Caco-2 (cell line): ENCODE results near the gene BCAT1. TPM values are rescaled to one million over a fixed set of nuclear protein-coding genes. Genes with fewer than 3 reads are reported as not detected.
"Not testable (repeated sequence)": the region's sequence is repeated elsewhere in the genome, so short reads cannot be mapped to it uniquely, and the experiment has no call there.

ENCODE experiments used
- BruUV-seq: library from RNA; stranded (reverse); fragments of 400-500 nt; replicated peaks from 2 replicates; lab custom pipeline; 2021; lab: Mats Ljungman, UMichigan
- CTCF ChIA-PET: fragments of 300-600 bp; sonication (Branson Sonifier 250); formaldehyde crosslinking; loops from one replicate; lab custom pipeline; 2022; ENCODE audit warnings: antibody characterized with exemption; lab: Charles Lee
- POLR2A ChIA-PET: fragments of 300-600 bp; sonication (Branson Sonifier 250); formaldehyde crosslinking; loops from one replicate; lab custom pipeline; 2022; ENCODE audit warnings: antibody characterized with exemption; lab: Charles Lee
- DNase-seq, 2 experiments: peaks; one replicate each; pipeline versions ENCODE4 v3.0.0 to v3.0.0-alpha.2; 2020 to 2022
- H3K27me3 ChIP-seq: replicated peaks from 2 replicates; pipeline ENCODE4 v1.6.0; 2011; ENCODE audit warnings: low read length; ENCODE audit not compliant: control insufficient read depth, insufficient read depth
- H3K36me3 ChIP-seq: 2 replicates; pipeline ENCODE4 v1.5.1; 2011; ENCODE audit warnings: low read length; ENCODE audit not compliant: control insufficient read depth, insufficient read depth
- H3K4me1 ChIP-seq: fragments of 250-450 bp; sonication (Bioruptor Pico); 2 replicates; pipeline ENCODE4 v1.5.1; 2020; ENCODE audit warnings: mild to moderate bottlenecking
- H3K4me3 ChIP-seq: 2 replicates; pipeline ENCODE4 v1.5.1; 2011; ENCODE audit warnings: low read depth, mild to moderate bottlenecking, control low read depth, low read length
- H3K9me3 ChIP-seq: fragments of 250-450 bp; sonication (Bioruptor Pico); 2 replicates; pipeline ENCODE4 v1.5.1; 2020; ENCODE audit warnings: mild to moderate bottlenecking, moderate library complexity
- H3K27ac Mint-ChIP-seq: one replicate; pipeline ENCODE4 v1.8.0; 2022; ENCODE audit warnings: mixed read lengths; ENCODE audit not compliant: unreplicated experiment
- H3K27me3 Mint-ChIP-seq: one replicate; pipeline ENCODE4 v1.8.0; 2022; ENCODE audit warnings: mixed read lengths; ENCODE audit not compliant: insufficient read depth, unreplicated experiment
- H3K36me3 Mint-ChIP-seq: one replicate; pipeline ENCODE4 v1.8.0; 2022; ENCODE audit warnings: mild to moderate bottlenecking, mixed read lengths; ENCODE audit not compliant: insufficient read depth, unreplicated experiment
- H3K4me1 Mint-ChIP-seq: one replicate; pipeline ENCODE4 v1.8.0; 2022; ENCODE audit warnings: low read depth, mixed read lengths; ENCODE audit not compliant: unreplicated experiment
- H3K4me3 Mint-ChIP-seq: one replicate; pipeline ENCODE4 v1.8.0; 2022; ENCODE audit warnings: mild to moderate bottlenecking, moderate library complexity, mixed read lengths; ENCODE audit not compliant: unreplicated experiment
- H3K9me3 Mint-ChIP-seq: one replicate; pipeline ENCODE4 v1.8.0; 2022; ENCODE audit warnings: mixed read lengths; ENCODE audit not compliant: unreplicated experiment
- CTCF ChIP-seq, 2 experiments: fragments of 200-600 bp in 1 of 2; IDR thresholded peaks; 1 replicate in 1 of 2; 2 replicates in 1 of 2; pipeline versions ENCODE4 v1.5.1 to v1.8.0; 2011 to 2022; ENCODE audit warnings: antibody characterized with exemption in 1 of 2, control low read depth in 1 of 2, inconsistent platforms in 1 of 2, low read depth in 1 of 2, low read length in 1 of 2, mild to moderate bottlenecking in 1 of 2, moderate library complexity in 1 of 2; ENCODE audit not compliant: insufficient read depth in 1 of 2, severe bottlenecking in 1 of 2, unreplicated experiment in 1 of 2
- intact Hi-C: fragments of 100-400 bp; cut with micrococcal nuclease; formaldehyde crosslinking; loops from one replicate; pipeline ENCODE4 v1.10.0; 2022; ENCODE audit not compliant: unreplicated experiment
- total RNA-seq: library from RNA; stranded (reverse); gene quantifications from 2 replicates; pipeline ENCODE4 v1.2.3, GENCODE V29; 2022

BCAT1 gene
- total RNA-seq, 1 experiment from 2014 or later, result 432 TPM

GRCh38 chr12:24944601-24944975 lies 4.3 kb downstream of the BCAT1 start:
- DNase-seq, result no peak
- TF ChIP-seq CTCF (IDR thresholded peaks at IDR 0.05; ENCODE audit: insufficient read depth in 1 of 2, low read depth in 1 of 2, low read length in 1 of 2, severe bottlenecking in 1 of 2, unreplicated experiment in 1 of 2), result no peak
- H3K36me3 Mint-ChIP-seq, result peaks cover 70% of the 10 kb centered on the region
- H3K4me1 ChIP-seq, result peaks cover 24% of the 10 kb centered on the region
- H3K27ac Mint-ChIP-seq, result peak overlapping the region; percentile 1
- H3K36me3 ChIP-seq, result no peaks in the 10 kb centered on the region
- no peaks in the 10 kb centered on the region for H3K27me3 Mint-ChIP-seq
- H3K4me3 Mint-ChIP-seq, result no peak overlapping the region
- intact Hi-C loops, result no loop called here
- CTCF ChIA-PET, result no interaction called here
- no peaks in the 10 kb centered on the region for H3K9me3 ChIP-seq
- POLR2A ChIA-PET, result no interaction called here
- no peaks in the 10 kb centered on the region for H3K27me3 ChIP-seq
- no peaks in the 10 kb centered on the region for H3K9me3 Mint-ChIP-seq
- H3K4me1 Mint-ChIP-seq, result peaks cover 33% of the 10 kb centered on the region
- no TSS peak for BruUV-seq
- H3K4me3 ChIP-seq, result no peak overlapping the region

- peaks cover 24% of the 10 kb centered on the region for H3K4me1 ChIP-seq
- H3K4me3 ChIP-seq, result no peak overlapping the region
- Mint-ChIP-seq H3K4me1 (peaks cover 28% of the 10 kb centered on the region), H3K27ac (peak overlapping the region; percentile 1), H3K9me3 (no peaks in the 10 kb centered on the region), H3K36me3 (peaks cover 67% of the 10 kb centered on the region), H3K27me3 (no peaks in the 10 kb centered on the region), H3K4me3 (no peak overlapping the region)
- intact Hi-C loops, result no loop called here
- no peak for TF ChIP-seq CTCF (IDR thresholded peaks at IDR 0.05; ENCODE audit: insufficient read depth in 1 of 2, low read depth in 1 of 2, low read length in 1 of 2, severe bottlenecking in 1 of 2, unreplicated experiment in 1 of 2)
- BruUV-seq, result no TSS peak
- ChIA-PET CTCF (no interaction called here), POLR2A (no interaction called here)
- H3K9me3 ChIP-seq, result no peaks in the 10 kb centered on the region
- H3K27me3 ChIP-seq, result no peaks in the 10 kb centered on the region
- DNase-seq, result no peak
- H3K36me3 ChIP-seq, result no peaks in the 10 kb centered on the region
Measured at GRCh38 chr12:24943947-24944600, 4.8 kb downstream of the BCAT1 start.

- Mint-ChIP-seq H3K27ac (no peak overlapping the region), H3K4me1 (peaks cover 16% of the 10 kb centered on the region)
Measured at GRCh38 chr12:24940157-24940556, 8.7 kb downstream of the BCAT1 start.

GRCh38 chr12:24939551-24939950 lies 9.3 kb downstream of the BCAT1 start:
- DNase-seq, H3K36me3 ChIP-seq, H3K4me3 ChIP-seq, BruUV-seq, H3K9me3 ChIP-seq, CTCF ChIA-PET, H3K27me3 ChIP-seq, H3K4me3 Mint-ChIP-seq, intact Hi-C loops, H3K27ac Mint-ChIP-seq, POLR2A ChIA-PET, H3K9me3 Mint-ChIP-seq, H3K27me3 Mint-ChIP-seq: not testable (repeated sequence)
- Mint-ChIP-seq H3K36me3 (peaks cover 37% of the 10 kb centered on the region), H3K4me1 (peaks cover 14% of the 10 kb centered on the region)
- peaks cover 17% of the 10 kb centered on the region for H3K4me1 ChIP-seq

More at GRCh38 chr12:24940157-24940556, 8.7 kb downstream of the BCAT1 start:
- ChIA-PET POLR2A (no interaction called here), CTCF (no interaction called here)
- Mint-ChIP-seq H3K27me3 (no peaks in the 10 kb centered on the region), H3K36me3 (peaks cover 43% of the 10 kb centered on the region), H3K9me3 (no peaks in the 10 kb centered on the region), H3K4me3 (no peak overlapping the region)
- DNase-seq, result no peak
- no peaks in the 10 kb centered on the region; the same call in 1 of the 2 replicates for H3K36me3 ChIP-seq
- no TSS peak for BruUV-seq
- H3K27me3 ChIP-seq, result no peaks in the 10 kb centered on the region
- TF ChIP-seq CTCF (IDR thresholded peaks at IDR 0.05; ENCODE audit: insufficient read depth in 1 of 2, low read depth in 1 of 2, low read length in 1 of 2, severe bottlenecking in 1 of 2, unreplicated experiment in 1 of 2), result no peak
- H3K4me1 ChIP-seq, result peaks cover 17% of the 10 kb centered on the region
- H3K4me3 ChIP-seq, result no peak overlapping the region
- intact Hi-C loops, result no loop called here
- no peaks in the 10 kb centered on the region for H3K9me3 ChIP-seq
